H1 (cell line): ENCODE measurements around the gene CHD9NB. TPM values are rescaled to one million over a fixed set of nuclear protein-coding genes. Genes with fewer than 3 reads are reported as not detected.

Source experiments
- polyA plus RNA-seq, 7 experiments: library from polyadenylated mRNA; depleted of rRNA in 3 of 7; stranded (reverse) in 5 of 7; unstranded in 2 of 7; fragments of >200 nt in 5 of 7; fragments of 200-250 nt in 2 of 7; gene quantifications; 1 replicate in 5 of 7; 2 replicates in 1 of 7; 4 replicates in 1 of 7; pipeline versions ENCODE4 v1.2.1 to v1.2.3, GENCODE V29; 2011 to 2013; ENCODE audit warnings: missing spikeins in 2 of 7, mixed read lengths in 2 of 7
- total RNA-seq: library from RNA; stranded (reverse); fragmentation: NEBNext Ultra II Directional; extraction: Animal tissue kit (Norgen Biotek cat#: 25700); gene quantifications from 2 replicates; pipeline ENCODE4 v1.2.1, GENCODE V29; 2021
- TF ChIP-seq, protein P1 (sequence below): IDR thresholded peaks from 2 replicates; pipeline ENCODE4 v1.6.1; 2011; ENCODE audit warnings: low read length, improper control_type of control experiment

CHD9NB gene
- total and polyA plus RNA-seq, 2 of the 8 experiments (the other 6 are each of a cell fraction or from before 2014, with no cell fraction given), result 4.5 to 5.9 TPM

- TF ChIP-seq, protein P1, sequence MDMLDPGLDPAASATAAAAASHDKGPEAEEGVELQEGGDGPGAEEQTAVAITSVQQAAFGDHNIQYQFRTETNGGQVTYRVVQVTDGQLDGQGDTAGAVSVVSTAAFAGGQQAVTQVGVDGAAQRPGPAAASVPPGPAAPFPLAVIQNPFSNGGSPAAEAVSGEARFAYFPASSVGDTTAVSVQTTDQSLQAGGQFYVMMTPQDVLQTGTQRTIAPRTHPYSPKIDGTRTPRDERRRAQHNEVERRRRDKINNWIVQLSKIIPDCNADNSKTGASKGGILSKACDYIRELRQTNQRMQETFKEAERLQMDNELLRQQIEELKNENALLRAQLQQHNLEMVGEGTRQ, result no peak
These were observed 7.1 kb downstream of the CHD9NB start (continued) for GRCh38 chr16:53045341-53046220.
